Right atrium auricular region (tissue), 2 donors: ENCODE results near the gene L3MBTL4. TPM values are rescaled to one million over a fixed set of nuclear protein-coding genes. Genes with fewer than 3 reads are reported as not detected.
"Not testable (repeated sequence)": the region's sequence is repeated elsewhere in the genome, so short reads cannot be mapped to it uniquely, and the experiment has no call there.

Experiments
- DNase-seq: peaks from one replicate; pipeline ENCODE4 v3.0.0-alpha.2; 2019; ENCODE audit warnings: low spot score
- H3K27ac ChIP-seq, 2 donors: fragments of 200-600 bp; sonication (generic); 1 replicate in 1 of 2; 2 replicates in 1 of 2; pipeline ENCODE4 v1.5.1; 2016 to 2019
- H3K27me3 ChIP-seq, 2 donors: fragments of 200-600 bp; sonication (generic); one replicate each; pipeline versions ENCODE4 v1.5.1 to v1.6.0; 2017 to 2019
- H3K36me3 ChIP-seq: fragments of 200-600 bp; sonication (generic); one replicate; pipeline ENCODE4 v1.5.1; 2016
- H3K4me1 ChIP-seq, 2 donors: fragments of 200-600 bp; sonication (generic); one replicate each; pipeline versions ENCODE4 v1.5.1 to v1.6.0; 2017 to 2019
- H3K4me3 ChIP-seq, 2 donors: fragments of 200-600 bp; sonication (generic); 1 replicate in 1 of 2; 2 replicates in 1 of 2; pipeline ENCODE4 v1.5.1; 2017 to 2019; ENCODE audit warnings: mild to moderate bottlenecking in 1 of 2, moderate library complexity in 1 of 2
- H3K9me3 ChIP-seq, 2 donors: fragments of 200-600 bp; sonication (generic); one replicate each; pipeline ENCODE4 v1.5.1; 2019
- CTCF ChIP-seq, 2 donors: fragments of 200-600 bp; sonication (generic); IDR thresholded peaks; one replicate each; pipeline ENCODE4 v1.5.1; 2019; ENCODE audit warnings: antibody characterized with exemption in 2 of 2
- total RNA-seq, 2 donors: library from RNA; depleted of rRNA; stranded (reverse); fragments of >200 nt; gene quantifications; one replicate each; pipeline ENCODE4 v1.1.0, GENCODE V29; 2016

L3MBTL4 gene
- total RNA-seq, 2 donors from 2014 or later: 6.6 to 10.5 TPM

- Histone ChIP-seq H3K9me3 (no peaks in the 10 kb centered on the region), H3K4me3 (no peak overlapping the region), H3K4me1 (no peaks in the 10 kb centered on the region), H3K27me3 (no peaks in the 10 kb centered on the region), H3K27ac (no peak overlapping the region), H3K36me3 (no peaks in the 10 kb centered on the region)
- DNase-seq: no peak
- TF ChIP-seq CTCF (IDR thresholded peaks at IDR 0.05): no peak
Observed at GRCh38 chr18:6086731-6087130, 328.0 kb downstream of the L3MBTL4 start.

GRCh38 chr18:6079406-6079805 is 335.3 kb downstream of the L3MBTL4 start:
- Histone ChIP-seq H3K27ac (no peak overlapping the region), H3K4me3 (no peak overlapping the region), H3K9me3 (no peaks in the 10 kb centered on the region), H3K4me1 (no peaks in the 10 kb centered on the region), H3K36me3 (no peaks in the 10 kb centered on the region), H3K27me3 (no peaks in the 10 kb centered on the region)
- no peak for TF ChIP-seq CTCF (IDR thresholded peaks at IDR 0.05)
- DNase-seq: no peak

GRCh38 chr18:6078877-6079276 is 335.8 kb downstream of the L3MBTL4 start:
- no peak overlapping the region for H3K27ac ChIP-seq
- no peaks in the 10 kb centered on the region for H3K27me3 ChIP-seq
- no peak overlapping the region for H3K4me3 ChIP-seq
- no peaks in the 10 kb centered on the region for H3K4me1 ChIP-seq
- no peak for DNase-seq
- no peaks in the 10 kb centered on the region for H3K9me3 ChIP-seq
- no peaks in the 10 kb centered on the region for H3K36me3 ChIP-seq
- TF ChIP-seq CTCF (IDR thresholded peaks at IDR 0.05): no peak

GRCh38 chr18:6072423-6072822 is 342.3 kb downstream of the L3MBTL4 start:
- H3K9me3 ChIP-seq, H3K4me3 ChIP-seq, H3K27me3 ChIP-seq, DNase-seq, H3K36me3 ChIP-seq, H3K27ac ChIP-seq, H3K4me1 ChIP-seq: not testable (repeated sequence)

- no peaks in the 10 kb centered on the region for H3K9me3 ChIP-seq
- no peak for DNase-seq
- TF ChIP-seq CTCF (IDR thresholded peaks at IDR 0.05): no peak
- H3K4me3 ChIP-seq: no peak overlapping the region
- H3K4me1 ChIP-seq: no peaks in the 10 kb centered on the region
- H3K36me3 ChIP-seq: no peaks in the 10 kb centered on the region
- no peak overlapping the region for H3K27ac ChIP-seq
- no peaks in the 10 kb centered on the region for H3K27me3 ChIP-seq
Observed at GRCh38 chr18:6069539-6069938, 345.2 kb downstream of the L3MBTL4 start.

- Histone ChIP-seq H3K27ac (no peak overlapping the region), H3K36me3 (no peaks in the 10 kb centered on the region), H3K4me3 (no peak overlapping the region), H3K4me1 (no peaks in the 10 kb centered on the region), H3K27me3 (no peaks in the 10 kb centered on the region), H3K9me3 (no peaks in the 10 kb centered on the region)
- DNase-seq: no peak
- TF ChIP-seq CTCF (IDR thresholded peaks at IDR 0.05): no peak
Observed at GRCh38 chr18:6069103-6069502, 345.6 kb downstream of the L3MBTL4 start.
